Colonic mucosa (tissue), 4 donors: ENCODE results near the gene GNAO1. TPM values are rescaled to one million over a fixed set of nuclear protein-coding genes. Genes with fewer than 3 reads are reported as not detected.

Source experiments
- DNase-seq: peaks from one replicate; pipeline ENCODE4 v3.0.0-alpha.2; 2020
- H3K27ac ChIP-seq: fragments of 200-600 bp; one replicate; pipeline ENCODE4 v1.8.0; 2021
- H3K27me3 ChIP-seq: fragments of 200-600 bp; one replicate; pipeline ENCODE4 v1.8.0; 2021
- H3K36me3 ChIP-seq: fragments of 200-600 bp; one replicate; pipeline ENCODE4 v1.8.0; 2021
- H3K4me1 ChIP-seq: fragments of 200-600 bp; one replicate; pipeline ENCODE4 v1.8.0; 2021; ENCODE audit warnings: mild to moderate bottlenecking
- H3K4me3 ChIP-seq: fragments of 200-600 bp; one replicate; pipeline ENCODE4 v1.8.0; 2021
- H3K9ac ChIP-seq, 2 donors: one replicate each; pipeline ENCODE4 v1.7.0; 2013; ENCODE audit warnings: control low read depth in 2 of 2, low read depth in 2 of 2, low read length in 2 of 2
- H3K9me3 ChIP-seq: fragments of 200-600 bp; one replicate; pipeline ENCODE4 v1.8.0; 2021
- intact Hi-C: fragments of 100-400 bp; cut with DNase I; formaldehyde crosslinking; loops from one replicate; pipeline ENCODE4 v1.14.1; 2022
- total RNA-seq, 2 donors: library from RNA; stranded (reverse); fragmentation: NEBNext Ultra II Directional in 1 of 2; extraction: Animal tissue kit (Norgen Biotek cat#: 25700) in 1 of 2; gene quantifications; one replicate each; pipeline ENCODE4 v1.2.1, GENCODE V29; 2021
- TF ChIP-seq, protein P1 (sequence below): fragments of 200-600 bp; IDR thresholded peaks from one replicate; pipeline ENCODE4 v1.8.0; 2022; ENCODE audit warnings: antibody characterized with exemption, mild to moderate bottlenecking
- donor health status: healthy.
- donor health status: DM: no; HTN: no; CAD: no.
- donor health status: DM: no; HTN: no; CAD: no.

The GNAO1 gene
- total RNA-seq, 2 donors from 2014 or later: 1.7 to 10.8 TPM

DNA sequence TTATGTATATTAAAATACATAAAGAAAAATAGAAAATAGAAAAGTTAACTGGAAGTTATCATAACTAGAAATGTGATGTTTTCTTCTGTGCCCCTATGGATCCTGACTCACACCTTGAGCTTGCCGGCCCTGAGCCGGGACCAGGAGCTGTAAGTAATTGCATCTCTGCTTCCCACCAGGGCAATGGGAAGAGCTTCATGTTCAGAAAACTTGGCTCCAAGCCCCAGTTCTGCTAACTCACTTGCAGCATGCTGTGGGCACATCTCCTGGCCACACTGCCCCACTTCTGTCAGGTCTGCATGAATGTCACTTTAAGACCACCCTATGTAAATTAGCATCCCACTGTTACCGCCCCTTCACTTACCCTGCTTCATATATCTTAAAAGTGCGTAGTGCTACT lies 37.2 kb downstream of the GNAO1 start:
- Histone ChIP-seq H3K27ac (no peak overlapping the region), H3K9me3 (no peaks in the 10 kb centered on the region), H3K9ac (no peak overlapping the region), H3K4me1 (no peaks in the 10 kb centered on the region), H3K27me3 (no peaks in the 10 kb centered on the region), H3K4me3 (no peak overlapping the region), H3K36me3 (no peaks in the 10 kb centered on the region)
- TF ChIP-seq, protein P1, sequence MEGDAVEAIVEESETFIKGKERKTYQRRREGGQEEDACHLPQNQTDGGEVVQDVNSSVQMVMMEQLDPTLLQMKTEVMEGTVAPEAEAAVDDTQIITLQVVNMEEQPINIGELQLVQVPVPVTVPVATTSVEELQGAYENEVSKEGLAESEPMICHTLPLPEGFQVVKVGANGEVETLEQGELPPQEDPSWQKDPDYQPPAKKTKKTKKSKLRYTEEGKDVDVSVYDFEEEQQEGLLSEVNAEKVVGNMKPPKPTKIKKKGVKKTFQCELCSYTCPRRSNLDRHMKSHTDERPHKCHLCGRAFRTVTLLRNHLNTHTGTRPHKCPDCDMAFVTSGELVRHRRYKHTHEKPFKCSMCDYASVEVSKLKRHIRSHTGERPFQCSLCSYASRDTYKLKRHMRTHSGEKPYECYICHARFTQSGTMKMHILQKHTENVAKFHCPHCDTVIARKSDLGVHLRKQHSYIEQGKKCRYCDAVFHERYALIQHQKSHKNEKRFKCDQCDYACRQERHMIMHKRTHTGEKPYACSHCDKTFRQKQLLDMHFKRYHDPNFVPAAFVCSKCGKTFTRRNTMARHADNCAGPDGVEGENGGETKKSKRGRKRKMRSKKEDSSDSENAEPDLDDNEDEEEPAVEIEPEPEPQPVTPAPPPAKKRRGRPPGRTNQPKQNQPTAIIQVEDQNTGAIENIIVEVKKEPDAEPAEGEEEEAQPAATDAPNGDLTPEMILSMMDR: no peak
- intact Hi-C loops: no loop called here
- DNase-seq: no peak

DNA sequence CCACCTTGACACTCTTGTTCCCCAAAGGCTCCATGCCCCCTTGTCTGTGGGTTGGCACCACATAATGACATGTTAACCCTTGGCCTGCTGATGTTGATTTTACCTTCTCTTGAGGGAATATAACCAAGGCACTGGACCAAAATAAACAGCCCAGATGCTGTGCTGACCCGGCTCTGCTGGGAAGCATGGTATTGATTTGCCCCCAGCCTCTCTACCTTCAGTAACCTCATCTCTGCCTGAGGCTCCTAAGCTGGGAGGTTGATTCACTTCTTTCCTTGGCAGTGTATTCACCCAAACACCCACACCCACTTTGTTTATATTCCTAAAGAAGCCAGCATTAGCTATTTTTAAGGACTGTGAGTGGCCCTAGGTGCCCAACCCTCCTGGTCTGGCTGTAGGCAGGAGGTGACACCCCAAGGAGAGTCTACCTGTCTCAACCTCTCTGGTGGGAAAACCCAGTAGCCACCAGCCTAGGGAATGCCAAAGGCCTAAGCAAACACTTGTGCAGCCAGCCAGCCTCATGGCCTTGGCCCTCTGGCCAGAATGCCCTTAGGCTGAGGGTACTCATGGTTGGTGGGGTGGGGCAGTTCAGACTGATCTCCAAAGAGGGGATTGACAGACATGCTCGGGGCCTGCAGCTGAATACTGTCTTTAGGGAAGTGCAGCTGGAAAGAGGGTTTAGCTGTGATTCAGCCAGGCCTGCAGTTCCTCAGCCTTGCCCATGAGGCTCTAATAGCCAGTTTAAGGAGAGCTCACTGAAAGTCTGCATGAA lies 42.7 kb downstream of the GNAO1 start:
- no peak overlapping the region for H3K27ac ChIP-seq
- H3K4me1 ChIP-seq: no peaks in the 10 kb centered on the region
- H3K9me3 ChIP-seq: no peaks in the 10 kb centered on the region
- no peaks in the 10 kb centered on the region for H3K36me3 ChIP-seq
- no peaks in the 10 kb centered on the region for H3K27me3 ChIP-seq
- no peak overlapping the region for H3K4me3 ChIP-seq
- no peak for DNase-seq
- TF ChIP-seq, protein P1: no peak
- H3K9ac ChIP-seq: no peak overlapping the region
- intact Hi-C loops: no loop called here

DNA sequence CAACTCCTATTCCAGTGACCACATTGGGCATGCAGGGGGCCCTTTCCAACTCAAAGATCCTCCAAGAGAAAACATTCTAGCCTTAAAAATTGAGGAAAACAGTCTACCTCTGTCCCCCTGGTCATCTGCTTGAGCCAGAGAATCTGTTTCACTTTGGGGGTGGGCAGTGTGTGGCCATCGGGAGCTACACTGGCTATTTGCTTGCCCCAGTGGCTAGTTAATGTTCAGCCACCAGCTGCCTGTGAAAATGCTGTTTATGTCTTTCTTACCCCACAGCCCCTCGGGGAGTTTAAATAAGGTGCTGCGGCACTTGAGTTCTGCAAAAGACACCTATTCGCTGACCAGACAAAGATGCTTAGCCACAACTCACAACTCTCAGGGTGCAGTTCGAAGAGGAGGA lies 43.4 kb downstream of the GNAO1 start:
- intact Hi-C loops: no loop called here

DNA sequence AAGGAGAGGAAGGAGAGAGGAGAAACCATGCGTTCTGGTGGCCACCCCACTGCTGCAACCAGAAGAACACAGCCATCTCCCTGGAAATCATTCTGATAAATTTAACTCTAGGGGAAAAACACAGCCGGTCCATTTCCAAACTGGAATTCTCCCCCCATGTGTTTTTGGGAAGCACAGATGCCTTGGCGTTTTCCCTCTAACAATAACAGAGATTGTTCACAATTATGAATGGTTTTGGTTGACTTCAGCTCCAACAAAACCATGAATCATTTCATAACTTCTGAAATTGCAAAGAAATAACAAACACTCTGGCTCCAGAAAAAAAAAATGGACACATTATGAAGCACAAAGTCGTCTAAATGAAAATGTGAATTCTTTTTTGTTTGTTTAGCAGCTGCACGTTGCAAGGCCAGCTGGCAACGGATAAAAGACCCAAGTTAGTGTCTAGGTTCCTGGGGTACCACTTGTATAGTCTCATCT lies 46.2 kb downstream of the GNAO1 start:
- no peaks in the 10 kb centered on the region for H3K27me3 ChIP-seq
- no peak for DNase-seq
- no peak overlapping the region for H3K9ac ChIP-seq
- TF ChIP-seq, protein P1: no peak
- no peaks in the 10 kb centered on the region for H3K9me3 ChIP-seq
- H3K4me1 ChIP-seq: no peaks in the 10 kb centered on the region
- H3K36me3 ChIP-seq: no peaks in the 10 kb centered on the region
- H3K27ac ChIP-seq: no peak overlapping the region
- H3K4me3 ChIP-seq: no peak overlapping the region
- intact Hi-C loops: no loop called here

More for the DNA sequence above, 43.4 kb downstream of the GNAO1 start:
- no peak overlapping the region for H3K4me3 ChIP-seq
- H3K27me3 ChIP-seq: no peaks in the 10 kb centered on the region
- no peaks in the 10 kb centered on the region for H3K36me3 ChIP-seq
- no peak overlapping the region for H3K9ac ChIP-seq
- H3K27ac ChIP-seq: no peak overlapping the region
- no peaks in the 10 kb centered on the region for H3K9me3 ChIP-seq
- H3K4me1 ChIP-seq: no peaks in the 10 kb centered on the region
- TF ChIP-seq, protein P1: no peak
- no peak for DNase-seq

DNA sequence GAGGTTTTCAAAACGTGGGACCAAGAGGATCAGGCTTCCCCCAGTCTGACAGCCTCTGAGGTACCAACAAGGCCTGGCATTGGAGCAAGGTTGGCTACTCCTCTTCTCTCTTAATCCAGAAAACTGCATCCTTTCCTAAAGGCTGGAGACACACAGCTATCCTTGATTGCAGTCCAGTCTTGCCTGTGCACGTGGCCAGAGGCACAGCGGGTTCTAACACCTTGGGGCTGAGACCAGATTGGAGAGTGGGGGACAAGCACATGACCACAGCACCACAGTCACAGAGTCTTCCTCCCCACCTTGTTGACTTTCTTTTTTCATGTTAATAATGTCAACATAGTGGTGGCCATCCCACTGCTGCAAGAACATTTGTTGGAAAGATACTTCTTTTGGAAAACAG lies 46.9 kb downstream of the GNAO1 start:
- no peak overlapping the region for H3K9ac ChIP-seq
- no peak for DNase-seq
- no peak overlapping the region for H3K4me3 ChIP-seq
- H3K27ac ChIP-seq: no peak overlapping the region
- H3K9me3 ChIP-seq: no peaks in the 10 kb centered on the region
- H3K27me3 ChIP-seq: no peaks in the 10 kb centered on the region
- intact Hi-C loops: no loop called here
- no peaks in the 10 kb centered on the region for H3K4me1 ChIP-seq
- TF ChIP-seq, protein P1: no peak
- H3K36me3 ChIP-seq: no peaks in the 10 kb centered on the region
